KOPT-K1 (cell line): ENCODE results near the gene CAMTA1.
"Not testable (repeated sequence)": the region's sequence is repeated elsewhere in the genome, so short reads cannot be mapped to it uniquely, and the experiment has no call there.

Experiments
- H3K27ac ChIP-seq: fragments of 200-600 bp; sonication (generic); 2 replicates; pipeline ENCODE4 v1.5.1; 2016; ENCODE audit warnings: antibody characterized with exemption, mild to moderate bottlenecking, low read depth, low read length; ENCODE audit not compliant: poor library complexity, severe bottlenecking
- H3K36me3 ChIP-seq: fragments of 200-600 bp; sonication (generic); 2 replicates; pipeline ENCODE4 v1.5.1; 2017; ENCODE audit warnings: antibody characterized with exemption, mild to moderate bottlenecking, low read length, moderate library complexity; ENCODE audit not compliant: insufficient read depth
- H3K9me3 ChIP-seq: fragments of 200-600 bp; sonication (generic); 2 replicates; pipeline ENCODE4 v1.5.1; 2017; ENCODE audit warnings: antibody characterized with exemption, low read length, mild to moderate bottlenecking; ENCODE audit not compliant: insufficient read depth, poor library complexity, severe bottlenecking

CAMTA1 gene

DNA sequence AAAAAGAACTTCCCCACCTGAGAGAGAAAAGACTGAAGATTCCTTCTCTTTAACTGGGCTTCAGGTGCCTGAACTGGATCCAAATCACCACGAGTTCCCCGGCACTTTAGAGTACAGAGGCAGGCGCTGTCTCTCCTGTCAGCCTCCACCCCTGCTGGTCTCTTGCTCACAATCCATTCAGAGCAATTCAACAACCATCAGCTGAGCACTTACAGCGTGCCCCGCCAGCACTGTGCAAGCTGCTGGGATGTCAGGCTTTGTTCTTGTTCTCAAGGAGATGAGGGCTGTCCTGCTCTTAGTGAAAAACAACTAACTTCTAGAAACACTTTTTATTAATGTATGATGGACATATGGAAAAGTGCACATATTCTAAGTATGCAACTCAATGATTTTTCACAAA is 917.1 kb downstream of the CAMTA1 start:
- H3K9me3 ChIP-seq, result no peaks in the 10 kb centered on the region
- no peak overlapping the region for H3K27ac ChIP-seq
- H3K36me3 ChIP-seq, result no peaks in the 10 kb centered on the region

DNA sequence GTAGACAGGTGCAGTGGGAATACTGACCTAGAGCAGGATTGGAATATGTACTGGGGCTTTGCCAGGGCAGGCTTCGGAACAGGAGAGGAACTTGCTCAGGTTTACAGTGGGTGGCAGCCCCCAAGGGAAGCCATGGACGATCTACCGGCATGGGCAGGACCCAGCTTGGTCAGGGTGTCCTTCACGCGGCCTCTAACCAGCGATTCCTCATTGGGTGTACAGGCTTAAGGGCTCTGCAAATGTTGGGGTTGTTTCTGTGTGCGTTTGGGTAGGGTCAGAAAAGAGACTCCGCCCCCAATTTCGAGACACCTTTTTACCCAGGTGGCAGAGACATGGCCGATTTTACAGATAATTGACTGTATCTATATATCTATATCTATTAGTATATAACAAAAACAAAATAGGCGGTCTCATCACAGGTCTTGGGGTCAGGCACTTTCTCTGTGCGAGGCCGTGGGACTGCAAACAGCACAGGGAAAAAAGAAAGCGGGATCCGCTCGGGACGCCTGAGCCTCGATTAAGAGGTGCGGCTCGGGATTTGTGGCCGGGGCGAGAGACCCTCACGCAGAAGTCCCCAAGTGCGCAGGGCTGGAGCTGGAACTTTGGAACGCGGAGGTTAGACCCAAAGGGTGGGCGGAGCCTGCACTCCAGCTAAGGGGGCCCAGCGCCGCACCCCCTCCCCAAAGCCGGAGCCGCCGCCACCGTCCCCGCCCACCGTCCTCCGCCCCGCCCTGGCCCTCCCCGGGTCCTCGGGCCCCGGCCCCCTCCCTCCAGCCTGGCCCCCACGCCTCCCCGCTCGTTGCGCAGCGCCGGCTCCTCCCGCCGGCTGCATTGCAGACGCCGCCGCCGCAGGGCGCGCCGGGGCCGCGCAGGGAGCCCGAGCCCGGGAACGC is 918.3 kb downstream of the CAMTA1 start:
- Histone ChIP-seq H3K27ac (no peak overlapping the region), H3K36me3 (no peaks in the 10 kb centered on the region), H3K9me3 (no peaks in the 10 kb centered on the region)

DNA sequence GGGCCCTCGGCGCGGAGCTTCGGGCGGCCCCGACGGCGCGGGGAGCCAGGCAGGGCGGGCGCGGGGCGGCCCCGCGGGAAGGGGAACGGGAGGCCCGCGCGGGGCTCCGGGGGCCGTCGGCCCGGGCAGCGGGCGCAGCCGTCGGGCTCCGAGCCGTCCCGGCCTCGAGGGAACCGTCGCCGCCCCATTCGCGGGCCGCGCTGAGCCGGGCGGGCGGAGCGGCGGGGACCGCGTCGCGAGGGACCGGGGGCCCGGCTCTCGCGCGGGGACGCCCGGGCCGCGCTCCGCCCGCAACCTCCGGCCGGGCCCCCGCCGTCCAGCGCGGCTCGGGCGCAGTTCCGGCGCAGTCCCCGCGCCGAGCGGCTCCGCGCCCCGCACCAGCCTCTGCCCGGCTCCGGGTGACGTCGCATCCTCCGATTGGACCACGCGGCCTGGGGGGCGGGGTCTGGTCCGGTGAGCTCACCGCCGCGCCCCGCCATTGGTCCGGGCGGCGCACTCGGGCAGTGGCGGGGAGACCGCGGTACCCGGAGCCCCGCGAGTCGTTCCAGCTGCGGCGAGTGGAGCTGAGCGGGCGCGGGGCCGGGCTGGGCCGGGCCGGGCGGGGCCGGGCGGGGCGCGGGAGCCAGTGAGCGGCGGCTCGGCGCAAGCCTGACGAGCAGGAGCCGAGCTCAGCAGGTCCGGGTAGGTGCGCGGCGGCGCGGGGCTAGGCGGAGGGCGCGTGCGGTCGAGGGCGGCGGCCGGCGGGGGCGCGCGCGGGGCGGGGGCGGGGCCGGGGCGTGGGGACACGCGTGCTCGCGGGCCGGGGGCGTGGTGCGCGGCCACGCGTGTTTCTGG is 919.2 kb downstream of the CAMTA1 start:
- Histone ChIP-seq H3K36me3 (no peaks in the 10 kb centered on the region), H3K9me3 (no peaks in the 10 kb centered on the region), H3K27ac (no peak overlapping the region)

DNA sequence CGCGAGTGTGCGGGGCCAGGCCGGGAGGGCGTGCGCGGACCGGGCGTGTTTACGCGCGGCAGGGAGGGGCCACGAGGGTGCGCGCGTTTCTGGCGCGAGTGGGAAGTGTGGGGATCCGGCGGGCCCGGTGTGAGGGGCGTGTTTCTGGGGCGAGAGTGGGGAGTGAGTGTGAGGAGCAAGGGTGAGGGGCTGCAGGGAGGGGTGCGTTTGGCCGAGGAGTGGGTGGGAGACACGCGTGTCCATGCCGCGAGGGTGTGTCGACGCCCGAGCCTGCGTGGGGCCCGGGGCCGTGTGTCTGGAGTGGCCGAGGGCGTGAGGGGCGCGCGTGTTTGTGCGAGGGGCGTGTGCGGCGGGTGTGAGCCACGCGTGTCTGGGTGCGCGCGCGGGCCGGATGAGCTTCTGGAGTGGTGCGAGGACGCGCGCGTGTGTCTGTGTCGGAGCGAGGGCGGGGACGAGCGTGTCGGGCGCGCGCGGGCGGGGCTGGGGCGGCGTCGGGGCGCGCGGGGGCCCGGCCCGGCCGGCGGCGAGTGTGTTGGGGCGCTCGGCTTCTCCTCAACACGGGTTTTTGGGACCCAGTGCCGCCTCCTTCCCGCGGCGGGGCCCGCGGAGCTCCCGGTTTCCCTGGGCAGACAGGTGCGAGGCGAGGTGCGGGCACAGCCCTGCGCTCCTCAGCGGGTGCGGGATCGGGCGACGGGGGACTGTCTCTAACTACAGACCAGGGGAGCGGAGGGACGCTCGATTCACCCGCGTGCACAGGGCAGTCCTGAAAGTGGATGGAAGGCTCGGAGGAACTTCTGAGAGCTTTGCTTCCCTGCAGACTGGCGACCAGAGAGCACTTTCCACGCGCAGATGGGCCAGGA is 920.0 kb downstream of the CAMTA1 start:
- Histone ChIP-seq H3K36me3 (no peaks in the 10 kb centered on the region), H3K9me3 (no peaks in the 10 kb centered on the region), H3K27ac (no peak overlapping the region)

DNA sequence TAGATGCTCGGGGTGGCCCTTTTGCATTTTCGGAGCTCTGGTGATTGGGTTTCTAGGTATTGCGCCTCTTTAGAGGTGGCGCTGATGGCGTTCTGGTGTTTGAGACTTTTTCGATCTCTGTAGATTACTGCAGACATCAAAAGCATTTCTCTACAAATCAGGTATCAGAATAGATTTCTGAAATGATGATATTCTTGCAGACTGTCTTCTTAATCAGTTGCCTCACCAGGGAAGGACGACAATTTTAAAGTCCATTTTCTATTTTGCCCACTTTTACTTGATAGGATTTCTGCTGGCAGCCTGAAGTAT is 920.6 kb downstream of the CAMTA1 start:
- Histone ChIP-seq H3K36me3 (no peaks in the 10 kb centered on the region), H3K9me3 (no peaks in the 10 kb centered on the region), H3K27ac (no peak overlapping the region)

DNA sequence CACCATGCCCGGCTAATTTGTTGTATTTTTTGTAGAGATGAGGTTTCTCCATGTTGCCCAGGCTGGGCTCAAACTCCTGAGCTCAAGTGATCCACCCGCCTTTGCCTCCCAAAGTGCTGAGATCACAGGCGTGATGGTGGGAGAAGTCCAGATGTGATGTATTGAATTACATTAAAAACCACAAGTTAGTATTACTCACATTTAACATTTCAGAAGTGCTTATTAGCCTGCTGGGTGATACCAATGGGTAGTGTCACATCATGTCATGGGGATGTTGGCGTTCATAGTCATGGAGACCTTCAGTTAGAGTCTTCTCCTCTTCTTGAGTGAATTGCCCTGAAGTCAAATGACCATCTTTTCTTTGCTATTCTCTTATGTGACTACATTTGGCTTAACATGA is 922.3 kb downstream of the CAMTA1 start:
- no peaks in the 10 kb centered on the region for H3K9me3 ChIP-seq
- no peak overlapping the region for H3K27ac ChIP-seq
- H3K36me3 ChIP-seq, result no peaks in the 10 kb centered on the region

DNA sequence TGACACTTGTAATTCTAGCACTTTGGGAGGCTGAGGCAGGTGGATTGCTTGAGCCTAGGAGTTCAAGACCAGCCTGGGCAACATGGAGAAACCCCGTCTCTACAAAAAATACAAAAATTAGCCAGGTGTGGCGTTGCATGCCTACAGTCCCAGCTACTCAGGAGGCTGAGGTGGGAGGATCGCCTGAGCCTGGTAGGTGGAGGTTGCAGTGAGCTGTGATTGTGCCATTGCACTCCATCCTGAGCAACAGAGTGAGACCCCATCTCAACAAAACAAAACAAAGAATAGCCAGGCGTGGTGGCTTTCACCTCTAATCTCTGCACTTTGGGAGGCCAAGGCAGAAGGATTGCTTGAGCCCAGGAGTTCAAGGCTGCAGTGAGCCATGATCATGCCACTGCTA is 922.8 kb downstream of the CAMTA1 start:
- not testable (repeated sequence) for H3K36me3 ChIP-seq, H3K27ac ChIP-seq, H3K9me3 ChIP-seq

DNA sequence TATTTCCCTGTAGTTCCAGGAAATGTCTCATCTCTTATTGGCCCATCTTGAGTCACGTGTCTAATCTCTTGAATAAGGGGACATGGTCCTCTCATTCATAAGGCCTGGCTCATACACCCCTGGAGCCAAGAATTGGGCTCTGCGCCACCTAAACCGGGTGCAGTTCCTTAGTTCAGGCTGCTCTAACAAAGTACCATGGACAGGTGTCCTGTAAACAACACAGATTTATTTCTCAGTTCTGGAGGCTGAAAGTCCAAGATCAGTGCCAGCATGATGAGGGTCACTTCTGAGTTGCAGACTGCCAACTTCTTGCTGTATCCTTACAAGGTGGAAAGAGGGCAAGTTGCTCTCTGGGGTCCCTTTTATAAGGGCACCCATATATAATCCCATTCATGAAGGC is 925.6 kb downstream of the CAMTA1 start:
- Histone ChIP-seq H3K9me3 (no peaks in the 10 kb centered on the region), H3K36me3 (no peaks in the 10 kb centered on the region), H3K27ac (no peak overlapping the region)

DNA sequence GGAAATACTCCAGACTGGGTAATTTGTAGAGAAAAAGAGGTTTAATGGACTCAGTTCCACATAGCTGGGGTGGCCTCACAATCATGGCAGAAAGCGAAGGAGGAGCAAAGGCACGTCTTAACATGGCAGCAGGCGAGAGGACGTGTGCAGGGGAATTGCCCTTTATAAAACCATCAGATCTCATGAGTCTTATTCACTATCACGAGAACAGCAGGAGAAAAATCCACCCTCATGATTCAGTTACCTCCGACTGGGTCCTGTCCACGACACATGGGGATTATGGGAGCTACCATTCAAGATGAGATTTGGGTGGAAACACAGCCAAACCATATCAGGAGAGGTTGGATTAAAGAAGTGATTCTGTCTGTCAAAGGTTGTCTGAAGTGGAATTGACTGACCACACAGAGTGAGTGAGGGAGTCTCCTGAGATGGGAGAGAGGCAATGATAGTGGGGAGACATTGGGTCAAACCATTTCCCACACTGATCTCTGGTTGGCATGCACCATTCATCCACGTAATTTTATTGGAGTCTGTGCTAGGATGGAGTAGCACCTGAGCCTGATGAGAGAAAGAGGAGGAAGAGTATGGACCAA is 927.6 kb downstream of the CAMTA1 start:
- Histone ChIP-seq H3K9me3 (no peaks in the 10 kb centered on the region), H3K27ac (no peak overlapping the region), H3K36me3 (no peaks in the 10 kb centered on the region)

DNA sequence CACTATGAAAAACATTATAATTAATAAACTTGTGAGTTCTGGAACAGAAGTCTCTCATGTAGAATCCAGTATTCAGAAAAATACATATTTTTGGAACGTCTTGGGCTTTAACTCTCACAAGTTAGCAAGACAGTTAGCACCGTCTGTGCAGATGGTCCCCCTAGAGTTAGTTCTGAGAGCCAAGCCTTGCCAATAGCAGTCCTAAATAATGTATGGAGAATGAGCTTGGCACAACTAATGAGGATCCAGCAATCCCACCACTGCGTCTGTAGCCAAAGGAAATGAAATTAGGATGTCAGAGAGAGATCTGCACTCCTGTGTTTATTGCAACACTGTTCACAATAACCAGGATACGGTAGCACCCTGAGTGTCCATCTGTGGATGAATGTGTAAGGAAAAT is 931.3 kb downstream of the CAMTA1 start:
- Histone ChIP-seq H3K27ac (no peak overlapping the region), H3K36me3 (no peaks in the 10 kb centered on the region), H3K9me3 (no peaks in the 10 kb centered on the region)

DNA sequence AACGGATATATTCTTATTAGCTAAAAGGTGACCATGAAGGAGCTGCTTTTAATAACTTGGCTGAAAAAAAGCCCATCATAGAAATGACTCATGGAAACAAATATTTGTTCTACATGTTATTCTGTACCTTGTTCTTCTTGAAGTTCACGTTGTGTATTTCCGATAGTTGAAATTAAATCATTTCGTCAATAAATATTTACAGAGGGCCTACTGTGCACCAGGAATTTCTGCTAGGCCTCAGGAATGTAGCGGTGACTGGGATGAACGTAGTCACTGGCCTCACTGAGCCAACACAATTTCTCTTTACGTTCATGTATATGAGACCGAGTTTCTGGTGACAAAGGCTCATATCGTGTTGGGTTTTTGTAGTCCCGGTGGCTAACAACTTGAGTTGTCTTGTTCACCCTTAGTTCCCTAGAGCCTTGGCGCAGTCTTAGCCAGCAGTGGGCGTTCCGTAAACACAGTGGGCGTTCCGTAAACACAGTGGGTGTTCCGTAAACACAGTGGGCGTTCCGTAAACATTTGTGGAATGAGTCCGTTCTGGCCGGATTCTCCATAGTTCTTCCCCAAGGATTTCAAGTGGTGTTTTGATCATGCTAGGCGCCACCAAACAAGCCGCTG is 932.6 kb downstream of the CAMTA1 start:
- Histone ChIP-seq H3K36me3 (no peaks in the 10 kb centered on the region), H3K27ac (no peak overlapping the region), H3K9me3 (no peaks in the 10 kb centered on the region)

DNA sequence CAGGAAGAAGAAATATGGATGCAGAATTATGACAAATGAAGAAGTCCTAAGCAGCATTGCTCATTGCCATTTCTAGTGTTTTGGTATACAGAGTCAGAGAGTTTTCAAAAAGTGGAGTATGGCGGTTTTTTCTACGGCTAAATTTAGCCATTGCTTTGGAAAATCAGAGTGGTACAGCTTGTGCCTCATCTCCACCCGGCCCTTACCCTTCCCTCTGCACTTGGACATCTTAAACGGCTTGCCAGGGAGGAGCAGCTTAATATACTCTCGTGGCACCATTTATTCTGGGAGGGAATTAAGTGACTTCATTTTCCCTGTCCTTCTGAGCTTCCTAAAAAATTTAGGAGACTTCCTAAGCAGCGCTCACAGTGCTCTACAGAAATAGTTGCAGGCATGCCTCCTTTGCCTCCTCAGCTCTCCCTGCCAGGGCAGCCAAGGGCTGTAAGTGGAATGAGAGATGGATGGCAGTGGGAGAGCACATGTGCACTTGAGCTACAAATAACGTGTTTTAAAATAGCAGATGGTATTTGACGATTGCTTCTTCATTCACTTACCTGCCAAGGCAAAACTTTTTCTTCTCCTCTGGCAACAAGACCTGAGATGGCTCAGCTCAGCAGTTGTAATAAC is 934.3 kb downstream of the CAMTA1 start:
- Histone ChIP-seq H3K36me3 (no peaks in the 10 kb centered on the region), H3K27ac (no peak overlapping the region), H3K9me3 (no peaks in the 10 kb centered on the region)

DNA sequence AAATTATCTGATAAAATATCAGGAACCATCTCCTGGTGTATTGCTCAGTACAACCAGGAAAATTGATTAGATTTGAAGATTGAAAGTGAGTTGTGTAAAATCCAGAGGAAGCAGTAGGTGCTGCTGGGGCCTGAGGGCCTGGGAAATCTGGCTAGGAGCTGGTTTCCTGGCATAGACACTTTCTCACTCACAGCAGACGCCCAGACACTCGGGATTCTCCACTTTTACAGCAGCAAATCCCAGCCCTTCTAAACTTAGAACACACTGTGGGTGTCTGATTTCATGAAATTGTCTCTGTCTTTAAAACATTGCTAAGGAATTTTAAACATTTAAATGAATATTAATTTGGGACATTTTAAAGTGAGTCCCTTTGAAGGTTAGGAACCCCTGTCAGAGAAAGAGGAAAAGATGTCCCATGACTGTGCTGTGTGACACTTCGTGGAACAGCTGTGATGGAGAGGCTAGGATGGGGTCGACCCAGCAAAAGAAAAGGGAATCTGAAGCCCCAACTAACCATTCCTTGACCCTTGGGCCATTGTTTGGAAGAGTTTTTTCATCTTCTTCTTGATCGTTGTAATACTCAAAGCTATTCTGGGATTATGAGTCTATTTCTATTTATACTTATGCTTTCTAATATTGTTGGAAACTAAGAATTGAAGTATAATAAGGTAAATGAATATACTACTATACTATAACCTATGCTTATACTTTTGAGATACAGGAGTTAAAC is 936.9 kb downstream of the CAMTA1 start:
- H3K9me3 ChIP-seq, result no peaks in the 10 kb centered on the region
- H3K27ac ChIP-seq, result no peak overlapping the region
- H3K36me3 ChIP-seq, result no peaks in the 10 kb centered on the region

DNA sequence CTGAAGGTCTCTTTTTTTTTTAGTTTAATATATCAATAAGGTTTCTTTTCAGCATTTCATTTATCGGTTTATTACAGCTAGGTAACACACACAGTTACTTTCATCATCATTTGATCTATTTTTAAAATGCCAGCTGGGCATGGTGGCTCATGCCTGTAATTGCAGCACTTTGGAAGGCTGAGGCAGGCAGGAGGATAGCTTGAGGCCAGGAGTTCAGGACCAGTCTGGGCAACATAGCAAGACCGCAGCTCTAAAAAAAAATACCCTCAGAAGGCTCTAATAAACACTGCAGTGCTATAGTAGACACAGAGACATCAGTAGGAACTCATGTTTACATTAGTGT is 937.4 kb downstream of the CAMTA1 start:
- Histone ChIP-seq H3K27ac (no peak overlapping the region), H3K9me3 (no peaks in the 10 kb centered on the region), H3K36me3 (no peaks in the 10 kb centered on the region)
